A549 (cell line): ENCODE measurements around the gene CACNB3. TPM values are rescaled to one million over a fixed set of nuclear protein-coding genes. Genes with fewer than 3 reads are reported as not detected.

Source experiments
- BHLHE40 ChIP-seq: IDR thresholded peaks from 2 replicates; pipeline ENCODE4 v1.6.1; 2012; ENCODE audit warnings: low read depth, low read length, inconsistent platforms
- CEBPB ChIP-seq, 2 experiments: fragments of >200 bp in 1 of 2; sonication (Bioruptor Twin) in 1 of 2; formaldehyde crosslinking in 1 of 2; IDR thresholded peaks; 2 replicates each; pipeline ENCODE4 v1.6.1; 2012 to 2016
- CHD4 ChIP-seq: fragments of 200-600 bp; sonication (generic); IDR thresholded peaks from 2 replicates; pipeline ENCODE4 v1.6.1; 2016; ENCODE audit warnings: antibody characterized with exemption, mild to moderate bottlenecking, borderline replicate concordance
- CTCF ChIP-seq: fragments of >200 bp; sonication (Bioruptor Twin); formaldehyde crosslinking; IDR thresholded peaks from 3 replicates; pipeline ENCODE4 v1.5.1; 2016
- EHF ChIP-seq: fragments of 250-450 bp; sonication (Bioruptor Pico); IDR thresholded peaks from 2 replicates; pipeline ENCODE4 v1.5.0; 2020; ENCODE audit warnings: mild to moderate bottlenecking
- EHMT2 ChIP-seq: fragments of 200-600 bp; sonication (generic); IDR thresholded peaks from 2 replicates; pipeline ENCODE4 v1.6.1; 2016; ENCODE audit warnings: antibody characterized with exemption, low read depth, mild to moderate bottlenecking, moderate library complexity
- FOSL2 ChIP-seq, 2 experiments: fragments of 450-650 bp in 1 of 2; fragments of >200 bp in 1 of 2; sonication (Bioruptor Twin) in 1 of 2; formaldehyde crosslinking; IDR thresholded peaks; 2 replicates each; pipeline versions ENCODE4 v1.5.0 to v1.6.1; 2016 to 2020; ENCODE audit warnings: mild to moderate bottlenecking in 1 of 2, moderate library complexity in 1 of 2
- GATA3 ChIP-seq: IDR thresholded peaks from 2 replicates; pipeline ENCODE4 v1.6.1; 2012; ENCODE audit warnings: borderline replicate concordance
- HDAC2 ChIP-seq: fragments of 200-600 bp; sonication (generic); IDR thresholded peaks from 2 replicates; pipeline ENCODE4 v1.6.1; 2016
- HEYL ChIP-seq: fragments of 250-450 bp; sonication (Bioruptor Pico); IDR thresholded peaks from 2 replicates; pipeline ENCODE4 v1.8.0; 2021; ENCODE audit warnings: mild to moderate bottlenecking, moderate library complexity
- HMGXB4 ChIP-seq: fragments of 250-450 bp; sonication (Bioruptor Pico); IDR thresholded peaks from 2 replicates; pipeline ENCODE4 v1.5.0; 2021; ENCODE audit warnings: mild to moderate bottlenecking, moderate library complexity, borderline replicate concordance
- HOXA7 ChIP-seq: fragments of 250-450 bp; sonication (Bioruptor Pico); IDR thresholded peaks from 2 replicates; pipeline ENCODE4 v1.5.0; 2020; ENCODE audit warnings: mild to moderate bottlenecking, moderate library complexity
- HOXB5 ChIP-seq: fragments of 250-450 bp; sonication (Bioruptor Pico); IDR thresholded peaks from 2 replicates; pipeline ENCODE4 v1.5.0; 2020; ENCODE audit warnings: mild to moderate bottlenecking, moderate library complexity
- JUN ChIP-seq, 2 experiments: fragments of >200 bp; sonication (Bioruptor Twin); formaldehyde crosslinking; IDR thresholded peaks; 2 replicates in 1 of 2; 3 replicates in 1 of 2; pipeline ENCODE4 v1.6.1; 2016 to 2017
- KDM1A ChIP-seq: fragments of 200-600 bp; sonication (generic); IDR thresholded peaks from 2 replicates; pipeline ENCODE4 v1.6.1; 2016; ENCODE audit warnings: low read depth, mild to moderate bottlenecking
- KDM5A ChIP-seq: fragments of 200-600 bp; sonication (generic); IDR thresholded peaks from 2 replicates; pipeline ENCODE4 v1.6.1; 2016; ENCODE audit warnings: antibody characterized with exemption, mild to moderate bottlenecking
- MAFK ChIP-seq: fragments of 450-650 bp; IDR thresholded peaks from 2 replicates; pipeline ENCODE4 v1.6.1; 2014; ENCODE audit not compliant: partially characterized antibody
- MAX ChIP-seq: IDR thresholded peaks from 2 replicates; pipeline ENCODE4 v1.6.1; 2012
- MYC ChIP-seq: IDR thresholded peaks from 2 replicates; pipeline ENCODE4 v1.6.1; 2012; ENCODE audit warnings: mild to moderate bottlenecking, inconsistent platforms, low read length, improper control_type of control experiment, borderline replicate concordance
- NPAS2 ChIP-seq: fragments of 250-450 bp; sonication (Bioruptor Pico); IDR thresholded peaks from 2 replicates; pipeline ENCODE4 v1.8.0; 2022; ENCODE audit warnings: mild to moderate bottlenecking, moderate library complexity, borderline replicate concordance
- PBX3 ChIP-seq: IDR thresholded peaks from 2 replicates; pipeline ENCODE4 v1.6.1; 2012
- PHF8 ChIP-seq: fragments of 200-600 bp; sonication (generic); IDR thresholded peaks from 2 replicates; pipeline ENCODE4 v1.6.1; 2016; ENCODE audit warnings: low read depth, mild to moderate bottlenecking, antibody characterized with exemption, moderate library complexity, borderline replicate concordance
- POLR2A ChIP-seq: IDR thresholded peaks from 2 replicates; pipeline ENCODE4 v1.6.1; 2012; ENCODE audit warnings: mild to moderate bottlenecking, low read length
- RAD21 ChIP-seq, 2 experiments: fragments of >200 bp in 1 of 2; sonication (Bioruptor Twin) in 1 of 2; formaldehyde crosslinking in 1 of 2; IDR thresholded peaks in 1 of 2; conservative IDR thresholded peaks in 1 of 2; 2 replicates in 1 of 2; 3 replicates in 1 of 2; pipeline ENCODE4 v1.6.1; 2012 to 2018; ENCODE audit warnings: inconsistent platforms in 1 of 2
- REST ChIP-seq: fragments of 200-600 bp; sonication (generic); IDR thresholded peaks from 2 replicates; pipeline ENCODE4 v1.6.1; 2016; ENCODE audit warnings: antibody characterized with exemption, mild to moderate bottlenecking, moderate library complexity
- RFX5 ChIP-seq: fragments of 450-650 bp; IDR thresholded peaks from 2 replicates; pipeline ENCODE4 v1.7.1; 2014; ENCODE audit warnings: antibody characterized with exemption, mild to moderate bottlenecking, moderate library complexity
- RNF2 ChIP-seq: fragments of 200-600 bp; sonication (generic); IDR thresholded peaks from 2 replicates; pipeline ENCODE4 v1.6.1; 2016; ENCODE audit warnings: low read depth, mild to moderate bottlenecking, antibody characterized with exemption, moderate library complexity, borderline replicate concordance
- SMC3 ChIP-seq: fragments of >200 bp; sonication (Bioruptor Twin); formaldehyde crosslinking; IDR thresholded peaks from 3 replicates; pipeline ENCODE4 v1.6.1; 2018; ENCODE audit warnings: inconsistent platforms
- TP53 ChIP-seq: fragments of 250-450 bp; sonication (Bioruptor Pico); IDR thresholded peaks from 2 replicates; pipeline ENCODE4 v1.5.0; 2021; ENCODE audit warnings: mild to moderate bottlenecking, moderate library complexity
- USF2 ChIP-seq: fragments of 450-650 bp; IDR thresholded peaks from 2 replicates; pipeline ENCODE4 v1.6.1; 2014; ENCODE audit warnings: antibody characterized with exemption
- ZC3H11A ChIP-seq: fragments of 450-650 bp; IDR thresholded peaks from 2 replicates; pipeline ENCODE4 v1.6.1; 2014; ENCODE audit warnings: antibody characterized with exemption, mild to moderate bottlenecking
- ZNF302 ChIP-seq: fragments of 250-450 bp; sonication (Bioruptor Pico); IDR thresholded peaks from 2 replicates; pipeline ENCODE4 v1.9.0; 2021; ENCODE audit warnings: inconsistent platforms, mild to moderate bottlenecking, moderate library complexity
- polyA plus RNA-seq, 4 experiments: library from polyadenylated mRNA; depleted of rRNA in 3 of 4; stranded (reverse); fragments of >200 nt; fragmentation: RNase III in 1 of 4; extraction: RNeasy Plus Mini Kit Qiagen cat#74134 plus additional on column Dnase treatment in 1 of 4; gene quantifications; 2 replicates in 3 of 4; 3 replicates in 1 of 4; pipeline ENCODE4 v1.2.3, GENCODE V29; 2011 to 2017

The CACNB3 gene
- polyA plus RNA-seq, 2 of the 4 experiments (the other 2 are of a cell fraction): 12.9 to 23.9 TPM

GRCh38 chr12:48814262-48815125 lies 3.8 kb upstream of the CACNB3 start (continued):
- TF ChIP-seq REST (no peak), BHLHE40 (0 out of 2 replicates have a peak, but pooled peaks have one; percentile 5), RAD21 (conservative IDR thresholded peaks at IDR 0.05 in 1 of 2, IDR thresholded peaks at IDR 0.05 in 1 of 2) (peak; percentile 43 to 62; a peak in 4 of 5 replicates), NPAS2 (CRISPR knock-in tag) (no peak), ZNF302 (CRISPR knock-in tag) (no peak), USF2 (no peak), ZC3H11A (no peak), EHF (CRISPR knock-in tag) (no peak), HMGXB4 (peak; percentile 93; the same call in 1 of the 2 replicates), GATA3 (peak; percentile 22; the same call in 1 of the 2 replicates), PHF8 (no peak; the same call in 1 of the 2 replicates), PBX3 (no peak), RNF2 (no peak), CHD4 (no peak), EHMT2 (no peak), JUN (IDR thresholded peaks at IDR 0.05) (peak in 1 of 2 experiments; percentile 68; a peak in 2 of 5 replicates), TP53 (CRISPR knock-in tag) (no peak), MYC (peak; percentile 67), POLR2A (peak; percentile 46), HOXA7 (CRISPR knock-in tag) (no peak), KDM5A (no peak), HDAC2 (no peak), SMC3 (peak; percentile 80), CEBPB (IDR thresholded peaks at IDR 0.05) (peak in 1 of 2 experiments; percentile 13; a peak in 1 of 4 replicates), FOSL2 (IDR thresholded peaks at IDR 0.05) (no peak), FOSL2 (CRISPR knock-in tag; IDR thresholded peaks at IDR 0.05) (no peak), RFX5 (no peak), MAX (peak; percentile 86), CTCF (peak; percentile 99), MAFK (no peak), HEYL (CRISPR knock-in tag) (no peak), HOXB5 (no peak), KDM1A (no peak)
